ENCODE measurements around the gene PIGM. TPM values are rescaled to one million over a fixed set of nuclear protein-coding genes. Genes with fewer than 3 reads are reported as not detected.

Gene PIGM
- total RNA-seq, 4 donors from 2014 or later = 2.7 to 3.8 (median 2.9) TPM

GRCh38 chr1:159991513-159991912, 40.3 kb downstream of the PIGM start:
- H3K9me3 ChIP-seq = no peaks in the 10 kb centered on the region
- TF ChIP-seq POLR2A (IDR thresholded peaks at IDR 0.05) = no peak
- TF ChIP-seq CTCF (IDR thresholded peaks at IDR 0.05) = no peak
- WGBS, 2 donors = 23 to 28% methylated on average over 4 of the region's 4 CpGs
- H3K4me1 ChIP-seq = peaks cover 0 to 20% (median 4%) of the 10 kb centered on the region in 3 donors
- H3K36me3 ChIP-seq = no peaks in the 10 kb centered on the region
- intact Hi-C loops (cut with DNase I) = no loop called here
- DNase-seq = no peak
- peak overlapping the region in 1 of 4 donors; percentile 28 for H3K4me3 ChIP-seq
- H3K27me3 ChIP-seq = peaks cover 0 to 11% (median 0%) of the 10 kb centered on the region in 4 donors
- peak overlapping the region in 3 of 4 donors; percentile 37 to 55 (median 43) for H3K27ac ChIP-seq

- intact Hi-C loops (cut with DNase I) = no loop called here
- H3K4me3 ChIP-seq = no peak overlapping the region
- TF ChIP-seq CTCF (IDR thresholded peaks at IDR 0.05) (no peak), POLR2A (IDR thresholded peaks at IDR 0.05) (no peak)
- no peak for DNase-seq
- H3K27ac ChIP-seq = no peak overlapping the region
- peaks cover 0 to 20% (median 4%) of the 10 kb centered on the region in 3 donors for H3K4me1 ChIP-seq
- 76 to 85% methylated on average over 5 of the region's 5 CpGs for WGBS, 2 donors
- no peaks in the 10 kb centered on the region for H3K36me3 ChIP-seq
- no peaks in the 10 kb centered on the region for H3K9me3 ChIP-seq
- peaks cover 0 to 11% (median 0%) of the 10 kb centered on the region in 4 donors for H3K27me3 ChIP-seq
These were observed 41.8 kb downstream of the PIGM start for GRCh38 chr1:159990005-159990404.

GRCh38 chr1:159989581-159989980, 42.2 kb downstream of the PIGM start:
- H3K9me3 ChIP-seq = no peaks in the 10 kb centered on the region
- peaks cover 0 to 20% (median 4%) of the 10 kb centered on the region in 3 donors for H3K4me1 ChIP-seq
- intact Hi-C loops (cut with DNase I) = no loop called here
- WGBS, 2 donors = 17 to 52% methylated on average over 1 to 3 of the region's 3 CpGs
- no peak for DNase-seq
- peaks cover 0 to 11% (median 0%) of the 10 kb centered on the region in 4 donors for H3K27me3 ChIP-seq
- no peak overlapping the region for H3K4me3 ChIP-seq
- TF ChIP-seq POLR2A (IDR thresholded peaks at IDR 0.05) = no peak
- no peak for TF ChIP-seq CTCF (IDR thresholded peaks at IDR 0.05)
- H3K27ac ChIP-seq = no peak overlapping the region
- H3K36me3 ChIP-seq = no peaks in the 10 kb centered on the region

GRCh38 chr1:159988006-159988405, 43.8 kb downstream of the PIGM start:
- no peaks in the 10 kb centered on the region for H3K36me3 ChIP-seq
- no peak overlapping the region for H3K4me3 ChIP-seq
- peaks cover 0 to 11% (median 0%) of the 10 kb centered on the region in 4 donors for H3K27me3 ChIP-seq
- intact Hi-C loops (cut with DNase I) = no loop called here
- WGBS, 2 donors = 50 to 71% methylated on average over 1 of the region's 1 CpG
- no peak overlapping the region for H3K27ac ChIP-seq
- H3K4me1 ChIP-seq = peaks cover 0 to 20% (median 4%) of the 10 kb centered on the region in 3 donors
- H3K9me3 ChIP-seq = no peaks in the 10 kb centered on the region
- DNase-seq = no peak
- no peak for TF ChIP-seq POLR2A (IDR thresholded peaks at IDR 0.05)
- TF ChIP-seq CTCF (IDR thresholded peaks at IDR 0.05) = no peak

GRCh38 chr1:159987186-159987585, 44.6 kb downstream of the PIGM start:
- intact Hi-C loops (cut with DNase I) = no loop called here
- Histone ChIP-seq H3K36me3 (no peaks in the 10 kb centered on the region), H3K4me1 (peaks cover 0 to 19% (median 2%) of the 10 kb centered on the region in 3 donors), H3K27ac (no peak overlapping the region), H3K9me3 (no peaks in the 10 kb centered on the region), H3K4me3 (no peak overlapping the region), H3K27me3 (peaks cover 0 to 11% (median 0%) of the 10 kb centered on the region in 4 donors)
- no peak for DNase-seq
- 71 to 84% methylated on average over 3 to 4 of the region's 4 CpGs for WGBS, 2 donors
- TF ChIP-seq CTCF (IDR thresholded peaks at IDR 0.05) (no peak), POLR2A (IDR thresholded peaks at IDR 0.05) (no peak)
